GM10266 (cell line): ENCODE measurements around the gene SLC18A3.

Experiments used
- DNase-seq: peaks from one replicate; pipeline ENCODE4 v3.0.0; 2012; ENCODE audit errors: extremely low spot score
- TF ChIP-seq, protein P1 (sequence below): IDR thresholded peaks from 2 replicates; pipeline ENCODE4 v1.5.1; 2012; ENCODE audit warnings: mild to moderate bottlenecking, low read depth; ENCODE audit not compliant: control insufficient read depth, insufficient read depth; ENCODE audit errors: missing control alignments

SLC18A3 gene

DNA sequence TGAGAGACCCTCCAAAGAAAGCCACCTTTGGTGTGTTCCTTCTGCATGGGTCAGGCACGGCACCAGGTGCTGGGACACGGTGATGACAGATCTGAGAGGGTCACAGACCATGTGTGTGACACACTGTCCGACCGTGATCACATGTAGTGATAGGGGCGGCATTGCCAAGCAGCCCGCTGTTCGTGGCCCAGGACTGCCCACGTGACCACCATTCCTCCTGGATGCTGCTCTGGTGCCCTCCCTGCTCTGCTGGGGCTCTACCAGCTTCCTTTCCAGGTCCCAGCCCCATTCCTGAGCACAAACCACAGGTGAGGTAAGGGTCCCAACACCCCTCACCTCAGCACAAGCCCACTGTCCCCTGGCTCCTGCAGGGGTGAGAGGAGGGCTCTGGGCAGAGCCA, 10.1 kb upstream of the SLC18A3 start:
- TF ChIP-seq, protein P1, sequence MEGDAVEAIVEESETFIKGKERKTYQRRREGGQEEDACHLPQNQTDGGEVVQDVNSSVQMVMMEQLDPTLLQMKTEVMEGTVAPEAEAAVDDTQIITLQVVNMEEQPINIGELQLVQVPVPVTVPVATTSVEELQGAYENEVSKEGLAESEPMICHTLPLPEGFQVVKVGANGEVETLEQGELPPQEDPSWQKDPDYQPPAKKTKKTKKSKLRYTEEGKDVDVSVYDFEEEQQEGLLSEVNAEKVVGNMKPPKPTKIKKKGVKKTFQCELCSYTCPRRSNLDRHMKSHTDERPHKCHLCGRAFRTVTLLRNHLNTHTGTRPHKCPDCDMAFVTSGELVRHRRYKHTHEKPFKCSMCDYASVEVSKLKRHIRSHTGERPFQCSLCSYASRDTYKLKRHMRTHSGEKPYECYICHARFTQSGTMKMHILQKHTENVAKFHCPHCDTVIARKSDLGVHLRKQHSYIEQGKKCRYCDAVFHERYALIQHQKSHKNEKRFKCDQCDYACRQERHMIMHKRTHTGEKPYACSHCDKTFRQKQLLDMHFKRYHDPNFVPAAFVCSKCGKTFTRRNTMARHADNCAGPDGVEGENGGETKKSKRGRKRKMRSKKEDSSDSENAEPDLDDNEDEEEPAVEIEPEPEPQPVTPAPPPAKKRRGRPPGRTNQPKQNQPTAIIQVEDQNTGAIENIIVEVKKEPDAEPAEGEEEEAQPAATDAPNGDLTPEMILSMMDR = no peak
- DNase-seq = no peak

DNA sequence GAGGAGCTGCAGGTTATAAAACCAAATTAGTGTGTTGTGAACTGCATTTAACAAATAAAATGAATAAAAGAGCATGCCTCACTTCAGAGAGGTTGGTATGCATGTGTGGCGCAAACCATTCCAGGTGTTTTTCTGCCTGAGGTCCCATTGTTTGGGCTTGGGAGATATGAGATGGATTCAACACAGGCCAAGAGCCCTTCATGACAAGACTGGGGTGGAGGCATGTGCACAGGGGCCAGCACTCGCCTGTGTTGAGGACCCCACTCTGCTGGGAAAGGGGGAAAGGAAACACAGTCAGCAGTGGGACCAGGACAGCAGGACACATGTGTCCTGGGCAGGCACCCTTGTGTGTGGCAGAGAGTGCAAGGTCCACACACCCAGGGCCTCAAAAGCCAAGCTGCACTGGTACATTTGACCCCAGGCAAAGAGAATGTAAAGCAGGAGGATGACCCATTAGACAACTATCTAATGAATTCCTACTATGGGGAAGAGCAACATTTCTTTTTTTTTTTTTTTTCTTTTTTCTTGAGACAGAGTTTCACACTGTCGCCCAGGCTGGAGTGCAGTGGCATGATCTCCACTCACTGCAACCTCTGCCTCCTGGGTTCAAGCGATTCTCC, 9.2 kb upstream of the SLC18A3 start:
- TF ChIP-seq, protein P1 = no peak
- DNase-seq = no peak

DNA sequence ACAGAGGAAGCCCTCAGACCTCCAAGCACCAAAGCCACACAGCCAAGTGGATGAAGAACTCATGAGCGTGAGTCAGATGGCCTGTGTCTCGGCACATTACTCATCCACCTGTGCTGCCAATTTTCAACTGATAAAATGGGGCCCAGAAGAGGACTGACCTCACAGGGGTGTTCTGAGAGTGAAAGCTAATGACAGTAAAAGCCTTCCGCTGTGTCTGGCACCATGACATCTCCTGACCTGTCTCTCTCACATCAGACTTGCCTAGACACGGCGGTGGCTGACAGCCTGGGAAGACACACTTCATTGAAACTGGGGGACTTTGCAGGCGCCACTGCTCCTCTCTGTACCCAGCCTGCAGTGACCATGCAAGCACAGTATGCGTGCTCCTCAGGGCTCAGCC, 8.3 kb upstream of the SLC18A3 start:
- no peak for DNase-seq
- TF ChIP-seq, protein P1 = no peak

DNA sequence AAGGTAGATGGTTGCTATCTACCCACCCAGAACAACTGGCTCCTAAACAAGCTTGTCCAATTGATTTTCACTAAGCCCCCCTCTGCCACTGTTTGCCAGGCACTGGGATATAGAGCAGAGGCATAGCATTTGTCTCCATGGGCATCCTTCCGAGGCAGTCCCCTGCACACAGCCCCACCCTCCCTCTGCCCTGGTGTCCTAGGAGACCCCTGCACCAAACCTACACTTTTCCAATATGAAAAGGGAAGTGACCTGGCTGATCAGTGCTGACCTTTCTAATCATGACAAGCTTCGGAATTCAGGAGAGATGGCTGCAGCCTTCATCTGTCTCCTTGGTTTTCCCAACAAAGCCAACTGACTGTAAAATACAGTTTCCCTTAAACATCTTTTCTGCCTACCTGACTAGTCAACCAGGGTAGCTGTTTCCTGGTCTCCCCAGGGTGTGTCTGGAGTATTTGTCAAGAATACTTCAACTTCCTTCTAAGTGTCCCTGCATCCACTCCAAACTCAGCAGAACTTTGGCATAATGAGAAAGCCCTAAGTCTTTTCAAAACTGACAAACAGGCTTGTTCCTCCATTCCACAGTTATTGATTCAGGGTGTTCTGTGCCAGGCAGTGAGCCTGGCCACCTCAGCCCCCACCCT, 7.6 kb upstream of the SLC18A3 start:
- TF ChIP-seq, protein P1 = no peak

DNA sequence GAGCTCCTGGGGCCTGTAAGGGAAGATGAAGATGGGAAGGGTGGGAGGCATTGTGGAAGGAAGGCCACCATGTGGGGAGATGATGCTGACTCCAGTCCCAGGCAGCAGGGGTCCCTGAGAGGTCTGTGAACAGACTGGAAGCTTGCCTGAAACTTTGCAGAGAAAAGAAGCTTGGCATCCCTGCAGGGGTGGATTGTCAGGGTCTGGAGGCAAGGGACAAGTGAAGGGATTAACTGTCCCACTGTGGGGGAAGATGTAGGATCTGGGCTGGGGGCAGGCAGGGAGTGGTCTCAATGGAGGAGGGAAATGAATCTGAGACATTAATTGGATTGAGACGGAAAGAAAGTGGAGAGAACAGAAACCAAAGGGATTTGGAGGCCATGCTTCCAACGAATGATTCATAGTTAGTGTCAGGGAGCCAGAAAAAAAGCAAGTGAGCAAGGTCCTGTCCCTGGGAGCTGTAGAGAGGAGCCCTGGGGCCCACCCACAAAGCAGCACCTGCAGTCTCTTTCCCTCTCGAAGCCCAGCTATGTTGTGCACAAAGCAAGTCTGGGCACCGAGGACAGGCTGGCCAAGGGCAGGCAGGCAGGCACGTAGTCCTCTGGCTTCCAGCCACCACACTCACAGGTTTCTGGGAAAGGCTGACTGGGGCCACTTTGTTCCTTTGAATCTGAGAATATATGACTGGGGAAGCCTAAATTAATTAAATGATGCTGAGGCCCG, 4.7 kb upstream of the SLC18A3 start:
- TF ChIP-seq, protein P1 = no peak

More for the DNA sequence above, 7.6 kb upstream of the SLC18A3 start:
- DNase-seq = no peak

DNA sequence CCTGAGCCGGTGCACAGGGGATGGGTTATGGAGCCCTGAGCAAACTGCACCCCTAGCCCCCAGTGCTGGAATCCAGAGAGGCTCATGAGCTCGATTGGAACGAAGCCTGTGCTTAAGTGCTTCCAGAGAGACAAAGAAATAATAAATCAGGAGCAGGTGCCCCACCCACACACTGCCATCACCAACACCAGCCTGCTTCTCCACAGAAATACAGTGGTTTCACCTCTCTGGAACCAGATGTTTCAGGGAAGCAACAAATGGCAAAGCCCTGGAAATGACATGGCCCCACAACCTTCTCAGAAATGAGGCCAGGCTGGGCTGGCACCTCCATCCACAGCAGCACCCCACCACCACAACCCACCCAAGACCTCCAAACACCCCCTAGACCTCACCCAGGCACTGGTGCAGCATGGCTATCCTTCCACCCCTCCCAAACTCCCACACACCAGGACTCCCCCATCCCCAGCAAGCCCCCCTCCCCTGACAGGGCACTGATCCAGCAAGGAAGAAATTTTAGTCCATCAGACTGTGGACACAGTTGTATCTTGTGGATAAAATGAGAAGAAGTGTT, 4.1 kb upstream of the SLC18A3 start:
- DNase-seq = no peak
- TF ChIP-seq, protein P1 = no peak

More for the DNA sequence above, 4.7 kb upstream of the SLC18A3 start:
- DNase-seq = no peak
